GDM1 (cell line): ENCODE measurements around the gene ST6GALNAC3.
"Not testable (repeated sequence)": the region's sequence is repeated elsewhere in the genome, so short reads cannot be mapped to it uniquely, and the experiment has no call there.

Experiments
- DNase-seq: peaks from one replicate; lab custom pipeline; 2025; lab: John Stamatoyannopoulos, UW

Gene ST6GALNAC3

GRCh38 chr1:76190749-76191424 is 116.3 kb downstream of the ST6GALNAC3 start:
- no peak for DNase-seq

DNA sequence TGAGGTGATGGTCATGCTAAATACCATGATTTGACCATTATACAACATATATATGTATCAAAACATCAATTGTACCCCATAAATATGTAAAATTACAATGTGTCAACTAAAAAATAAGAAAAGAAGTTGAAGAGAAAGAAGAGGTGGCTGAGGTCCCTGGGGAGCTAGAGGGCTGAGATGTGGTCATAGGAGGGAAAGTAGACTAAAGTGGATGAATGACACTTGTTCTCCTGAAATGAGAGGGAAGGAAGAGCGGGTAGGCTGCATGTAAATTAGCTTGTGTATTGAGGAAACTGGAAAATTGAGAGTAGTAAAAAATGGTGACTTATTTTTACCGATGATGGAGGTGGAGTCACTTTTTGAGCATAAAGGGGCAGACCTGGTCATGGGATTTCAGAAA is 117.0 kb downstream of the ST6GALNAC3 start:
- no peak for DNase-seq

GRCh38 chr1:76198452-76198851 is 123.9 kb downstream of the ST6GALNAC3 start:
- no peak for DNase-seq

DNA sequence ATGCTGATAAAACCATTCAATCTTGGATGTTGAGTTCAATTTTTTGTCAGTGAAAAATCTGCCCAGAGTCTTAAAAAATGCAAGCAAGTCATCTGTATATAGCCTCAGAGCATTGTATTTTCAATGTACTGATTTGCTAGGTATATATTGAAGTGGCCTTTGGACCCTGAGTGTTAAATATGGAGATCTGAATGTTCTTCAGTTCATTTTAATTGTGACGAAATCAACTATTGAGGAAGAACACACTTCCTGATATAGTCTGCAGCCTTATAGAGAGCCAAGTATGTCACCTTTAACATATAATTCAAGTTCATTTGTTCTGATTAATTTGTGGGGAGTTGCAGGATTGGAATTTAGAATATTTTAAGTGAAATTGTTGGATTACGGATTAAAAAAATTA is 128.1 kb downstream of the ST6GALNAC3 start:
- no peak for DNase-seq

- no peak for DNase-seq
Observed at GRCh38 chr1:76203127-76203526, 128.6 kb downstream of the ST6GALNAC3 start.

GRCh38 chr1:76209238-76209637 is 134.7 kb downstream of the ST6GALNAC3 start:
- no peak for DNase-seq

GRCh38 chr1:76209648-76210047 is 135.1 kb downstream of the ST6GALNAC3 start:
- no peak for DNase-seq

- DNase-seq: no peak
Observed at GRCh38 chr1:76210160-76210559, 135.6 kb downstream of the ST6GALNAC3 start.

- no peak for DNase-seq
Observed at GRCh38 chr1:76218888-76219287, 144.3 kb downstream of the ST6GALNAC3 start.

DNA sequence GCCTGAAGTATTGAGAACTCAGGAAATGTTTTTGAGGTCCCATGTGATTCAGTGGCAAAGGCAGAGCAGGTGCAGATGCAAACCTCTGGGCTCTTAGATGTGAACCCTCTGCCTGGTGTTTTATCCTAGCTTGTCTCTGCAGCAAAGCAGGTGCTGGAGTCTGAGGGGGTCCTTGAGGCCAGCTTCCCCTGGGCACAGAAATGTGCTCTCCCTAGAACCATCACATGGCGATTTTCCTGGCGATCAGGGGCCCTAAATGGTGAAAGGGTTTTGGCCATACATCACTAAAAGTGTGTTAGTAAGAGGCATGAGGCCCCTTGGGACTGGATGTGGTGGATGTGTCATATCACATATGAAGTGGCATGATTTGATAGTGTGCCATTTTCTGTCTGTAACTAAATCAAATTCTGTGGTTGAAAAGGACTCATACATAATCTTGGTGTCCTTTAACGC is 144.8 kb downstream of the ST6GALNAC3 start:
- DNase-seq: no peak

DNA sequence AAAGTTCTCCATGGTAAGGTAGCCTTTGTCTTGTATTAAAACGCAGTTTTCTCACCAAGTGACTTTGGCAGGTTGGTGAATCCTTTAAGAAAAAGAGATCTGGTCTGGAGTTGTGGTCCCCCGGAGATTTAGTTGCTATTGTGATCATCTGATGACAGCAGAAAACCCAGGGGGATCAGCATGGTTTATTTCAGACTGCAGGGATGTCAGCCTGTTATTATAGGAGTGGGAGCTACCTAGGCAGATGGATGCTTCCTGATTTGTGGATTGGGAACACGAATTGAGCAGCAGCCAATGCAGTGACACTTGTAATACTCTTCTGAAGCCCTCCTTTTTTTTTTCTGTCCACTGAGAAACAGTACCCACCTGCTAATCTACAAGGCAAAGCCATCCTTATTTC is 150.2 kb downstream of the ST6GALNAC3 start:
- no peak for DNase-seq

- no peak for DNase-seq
Observed at GRCh38 chr1:76225526-76225925, 151.0 kb downstream of the ST6GALNAC3 start.

DNA sequence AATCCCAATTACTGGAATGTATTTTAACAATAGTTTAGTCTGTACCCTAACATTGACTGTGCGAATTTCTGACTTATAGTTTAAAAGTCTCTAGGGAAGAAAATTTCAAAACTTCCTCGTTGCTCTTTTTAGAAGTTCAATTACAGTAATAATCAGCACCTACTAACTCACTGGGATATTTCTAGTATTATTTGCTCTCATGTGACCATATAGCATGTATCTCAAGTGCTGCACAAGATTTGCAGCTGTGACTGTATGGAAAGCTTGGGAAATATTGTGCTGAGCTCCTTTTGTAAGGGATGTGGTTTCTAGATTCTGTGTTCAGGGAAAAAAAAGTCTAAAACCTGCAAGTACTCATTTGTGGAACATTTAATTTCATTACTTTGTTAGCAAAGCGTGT is 153.1 kb downstream of the ST6GALNAC3 start:
- no peak for DNase-seq

GRCh38 chr1:76229279-76230005 is 154.9 kb downstream of the ST6GALNAC3 start:
- no peak for DNase-seq

DNA sequence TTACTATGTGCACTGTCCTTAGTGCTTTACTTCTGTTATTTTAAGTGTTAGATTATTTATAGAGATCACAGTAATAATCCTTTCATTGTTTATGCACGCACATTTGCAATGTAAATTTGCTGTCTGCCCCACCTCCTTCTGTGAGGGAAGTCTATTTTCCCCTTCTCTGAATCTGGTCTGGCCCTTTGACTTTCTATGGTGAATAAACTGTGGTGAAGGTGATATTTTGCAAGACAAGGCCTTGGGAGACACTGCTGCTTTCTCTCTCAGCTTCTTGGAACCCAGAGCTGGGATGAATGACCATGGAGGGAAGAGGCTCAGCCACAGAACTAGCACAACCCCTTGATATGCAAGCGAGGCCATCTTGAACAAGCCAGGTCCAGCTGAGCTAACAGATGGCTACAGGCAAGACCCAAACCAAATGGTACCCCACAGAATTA is 156.3 kb downstream of the ST6GALNAC3 start:
- DNase-seq: no peak

- no peak for DNase-seq
Observed at GRCh38 chr1:76231320-76231719, 156.8 kb downstream of the ST6GALNAC3 start.

GRCh38 chr1:76232666-76233065 is 158.1 kb downstream of the ST6GALNAC3 start:
- DNase-seq: no peak

- DNase-seq: no peak
Observed at GRCh38 chr1:76234061-76234460, 159.5 kb downstream of the ST6GALNAC3 start.

DNA sequence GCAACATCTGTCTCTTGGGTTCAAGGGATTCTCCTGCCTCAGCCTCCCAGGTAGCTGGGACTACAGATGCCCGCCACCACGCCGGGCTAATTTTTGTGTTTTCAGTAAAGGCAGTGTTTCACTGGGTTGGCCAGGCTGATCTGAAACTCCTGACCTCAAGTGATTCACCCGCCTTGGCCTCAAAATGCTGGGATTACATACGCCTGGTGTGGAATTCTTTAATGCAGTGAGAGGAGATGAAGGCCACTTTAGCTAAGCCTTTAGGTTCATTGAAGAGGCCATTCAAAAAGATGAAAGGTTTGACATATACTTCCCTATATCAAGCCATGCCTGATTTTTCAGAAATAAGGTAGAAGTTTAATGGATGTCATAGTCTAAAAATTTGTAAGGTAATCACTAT is 162.7 kb downstream of the ST6GALNAC3 start:
- DNase-seq: no peak

- DNase-seq: no peak
Observed at GRCh38 chr1:76238094-76238628, 163.6 kb downstream of the ST6GALNAC3 start.

DNA sequence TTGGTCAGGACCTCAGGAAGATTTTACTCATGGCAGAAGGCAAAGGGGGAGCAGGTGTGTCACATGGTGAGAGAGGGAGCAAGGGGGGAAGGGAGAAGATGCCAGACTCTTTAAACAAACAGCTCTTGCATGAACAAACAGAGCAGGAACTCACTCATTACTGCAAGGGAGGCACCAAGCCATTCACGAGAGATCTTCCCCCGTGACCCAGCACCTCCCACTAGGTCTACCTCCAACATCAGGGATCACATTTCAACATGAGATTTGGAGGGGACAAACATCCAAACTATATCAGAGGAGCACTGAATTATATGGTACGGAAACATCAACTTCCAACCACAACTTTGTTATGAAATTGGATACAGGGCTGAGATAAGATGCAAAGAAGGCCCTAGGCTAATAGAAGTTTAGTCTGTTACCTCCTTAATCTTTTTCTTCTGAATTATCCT is 164.9 kb downstream of the ST6GALNAC3 start:
- DNase-seq: no peak

- peak; percentile 4 for DNase-seq
Observed at GRCh38 chr1:76240316-76240715, 165.8 kb downstream of the ST6GALNAC3 start.

- DNase-seq: not testable (repeated sequence)
Observed at GRCh38 chr1:76242587-76242986, 168.0 kb downstream of the ST6GALNAC3 start.
